HG02610 (cell line): ENCODE results near the gene ZNF438.
"Not testable (repeated sequence)": the region's sequence is repeated elsewhere in the genome, so short reads cannot be mapped to it uniquely, and the experiment has no call there.

Experiments used
- ATAC-seq: cut with Tn5 transposase; IDR thresholded peaks from one replicate; pipeline ENCODE4 v1.9.1; 2021; ENCODE audit warnings: mild to moderate bottlenecking, moderate library complexity; ENCODE audit not compliant: unreplicated experiment

ZNF438 gene, protein sequence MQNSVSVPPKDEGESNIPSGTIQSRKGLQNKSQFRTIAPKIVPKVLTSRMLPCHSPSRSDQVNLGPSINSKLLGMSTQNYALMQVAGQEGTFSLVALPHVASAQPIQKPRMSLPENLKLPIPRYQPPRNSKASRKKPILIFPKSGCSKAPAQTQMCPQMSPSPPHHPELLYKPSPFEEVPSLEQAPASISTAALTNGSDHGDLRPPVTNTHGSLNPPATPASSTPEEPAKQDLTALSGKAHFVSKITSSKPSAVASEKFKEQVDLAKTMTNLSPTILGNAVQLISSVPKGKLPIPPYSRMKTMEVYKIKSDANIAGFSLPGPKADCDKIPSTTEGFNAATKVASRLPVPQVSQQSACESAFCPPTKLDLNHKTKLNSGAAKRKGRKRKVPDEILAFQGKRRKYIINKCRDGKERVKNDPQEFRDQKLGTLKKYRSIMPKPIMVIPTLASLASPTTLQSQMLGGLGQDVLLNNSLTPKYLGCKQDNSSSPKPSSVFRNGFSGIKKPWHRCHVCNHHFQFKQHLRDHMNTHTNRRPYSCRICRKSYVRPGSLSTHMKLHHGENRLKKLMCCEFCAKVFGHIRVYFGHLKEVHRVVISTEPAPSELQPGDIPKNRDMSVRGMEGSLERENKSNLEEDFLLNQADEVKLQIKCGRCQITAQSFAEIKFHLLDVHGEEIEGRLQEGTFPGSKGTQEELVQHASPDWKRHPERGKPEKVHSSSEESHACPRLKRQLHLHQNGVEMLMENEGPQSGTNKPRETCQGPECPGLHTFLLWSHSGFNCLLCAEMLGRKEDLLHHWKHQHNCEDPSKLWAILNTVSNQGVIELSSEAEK

DNA sequence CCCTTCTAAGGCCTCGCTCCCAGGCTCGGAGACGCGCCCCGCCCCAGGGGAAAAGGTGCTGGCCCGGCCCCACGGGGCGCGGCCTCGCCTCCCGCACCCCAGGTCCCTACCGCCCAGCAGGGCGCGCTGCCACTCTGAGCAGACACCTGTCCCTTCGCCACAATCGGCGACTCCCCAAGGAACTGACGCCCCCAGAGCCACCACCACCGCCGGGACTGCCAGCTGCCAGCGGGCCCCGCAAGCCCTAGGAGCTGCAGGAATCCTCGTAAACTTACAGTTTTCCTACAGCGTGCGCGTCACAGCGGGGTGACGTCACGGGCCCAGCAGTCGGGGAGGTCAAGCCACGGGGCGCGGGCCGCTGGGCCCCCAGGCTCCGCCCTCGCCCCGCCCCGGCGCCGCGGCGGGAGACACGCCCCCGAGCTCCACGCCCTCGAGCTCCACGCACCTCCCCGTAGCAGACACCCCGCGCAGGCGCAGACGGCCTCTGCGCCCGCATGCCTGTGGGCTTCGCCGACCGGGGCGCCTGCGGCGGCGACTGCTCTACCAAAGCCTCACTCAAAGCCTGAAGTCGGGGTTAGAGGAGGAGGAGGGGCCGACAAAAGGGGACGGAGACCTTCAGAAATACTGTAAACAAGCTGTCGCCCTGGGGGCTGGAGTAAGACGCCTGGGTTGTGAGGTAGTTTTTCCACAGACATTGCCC, at the start of gene ZNF438:
ZNF438 (minus strand) TSS at position 308 of the 700 bp plus-strand sequence. CDS start 154,831 bp downstream, outside the sequence.
- ATAC-seq, result peak; percentile 90

DNA sequence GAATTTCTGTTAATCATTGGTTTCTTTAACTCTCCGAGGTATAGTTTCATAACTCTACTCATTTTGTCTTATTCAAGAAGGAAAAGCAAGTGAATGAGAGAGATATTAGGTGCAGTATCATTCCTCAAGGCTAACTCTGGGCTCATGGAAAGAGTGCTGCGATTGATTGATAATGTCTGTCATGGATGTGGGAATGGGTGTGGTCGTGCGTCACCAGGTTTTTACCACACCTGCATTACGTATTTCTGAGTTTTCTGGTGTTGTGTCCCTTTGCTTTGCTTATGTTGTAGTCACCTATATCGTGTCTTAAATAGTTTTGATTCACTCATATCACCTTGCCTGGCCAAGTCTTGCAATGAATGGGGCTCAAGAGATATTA, 44.9 kb upstream of the ZNF438 start:
- ATAC-seq, result no peak

DNA sequence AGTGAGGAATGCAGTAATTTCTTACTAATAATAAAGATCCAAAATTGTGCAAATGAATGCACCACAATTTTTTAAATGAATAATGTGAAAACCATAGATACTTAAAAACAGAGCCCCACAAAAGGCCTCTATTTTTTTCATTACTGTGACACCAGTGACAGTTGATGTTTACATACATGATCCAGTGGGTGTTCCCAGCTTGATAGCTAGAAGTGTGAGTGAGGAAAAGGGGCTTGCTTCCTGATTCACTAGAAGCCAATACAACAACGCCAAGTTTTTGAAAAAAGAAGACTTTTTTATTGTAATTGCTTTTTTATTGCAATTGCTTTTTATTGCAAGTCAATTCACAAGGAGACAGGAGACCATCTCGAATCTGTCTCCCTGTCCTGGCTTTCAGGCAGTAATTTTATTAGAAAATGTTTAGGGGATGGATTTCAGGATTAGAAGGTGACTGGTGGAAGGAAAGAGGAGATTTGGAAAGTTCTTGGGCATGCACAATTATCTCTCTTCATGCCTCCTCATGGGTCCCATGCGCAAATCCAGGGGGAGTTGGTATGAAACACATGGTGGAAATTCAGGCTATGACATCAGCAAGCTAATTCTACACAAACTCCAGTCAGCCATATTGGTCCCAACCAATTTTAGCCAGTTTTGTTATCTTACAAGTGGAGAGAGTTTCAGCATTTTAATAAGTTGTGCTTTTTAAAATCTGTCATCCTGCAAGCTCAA, 44.4 kb upstream of the ZNF438 start:
- no peak for ATAC-seq

DNA sequence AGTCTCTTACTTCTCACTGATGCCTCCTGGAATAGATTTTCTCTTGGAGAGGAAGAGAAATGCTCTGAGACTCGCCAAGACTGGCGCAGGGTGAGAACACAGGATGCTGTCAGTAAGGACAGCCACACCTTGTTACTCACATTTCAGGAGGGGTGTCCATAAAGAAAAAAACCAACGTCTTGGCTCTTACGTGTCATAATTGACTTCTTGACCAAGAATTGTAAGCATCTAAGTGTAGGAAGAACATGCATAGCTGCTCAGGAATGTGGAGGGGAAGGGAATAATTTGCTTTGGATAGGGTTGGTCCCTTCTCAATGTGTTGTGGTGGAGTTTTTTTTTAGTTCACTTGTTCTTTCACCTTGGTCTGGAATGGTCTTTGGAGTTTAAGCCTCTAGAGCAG, 43.8 kb upstream of the ZNF438 start:
- no peak for ATAC-seq

DNA sequence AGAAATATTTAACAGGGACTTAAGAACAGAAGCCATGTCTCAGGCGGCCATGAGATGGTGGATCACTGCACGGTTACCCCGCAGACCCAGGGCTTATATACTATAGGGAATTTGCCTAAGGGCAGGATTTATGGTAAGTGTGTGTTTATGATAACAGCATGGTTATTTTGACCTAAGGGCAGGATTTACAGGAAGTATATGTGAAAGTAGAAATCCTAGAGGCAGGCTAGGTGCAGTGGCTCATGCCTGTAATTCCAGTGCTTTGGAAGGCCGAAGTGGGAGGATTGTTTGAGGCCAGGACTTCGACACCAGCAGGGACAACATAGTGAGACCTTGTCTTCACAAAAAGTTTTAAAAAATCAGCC, 43.0 kb upstream of the ZNF438 start:
- ATAC-seq, result no peak

GRCh38 chr10:31073996-31074721, 42.5 kb upstream of the ZNF438 start:
- ATAC-seq, result no peak

- no peak for ATAC-seq
Measured at GRCh38 chr10:31073211-31073610, 41.5 kb upstream of the ZNF438 start.

DNA sequence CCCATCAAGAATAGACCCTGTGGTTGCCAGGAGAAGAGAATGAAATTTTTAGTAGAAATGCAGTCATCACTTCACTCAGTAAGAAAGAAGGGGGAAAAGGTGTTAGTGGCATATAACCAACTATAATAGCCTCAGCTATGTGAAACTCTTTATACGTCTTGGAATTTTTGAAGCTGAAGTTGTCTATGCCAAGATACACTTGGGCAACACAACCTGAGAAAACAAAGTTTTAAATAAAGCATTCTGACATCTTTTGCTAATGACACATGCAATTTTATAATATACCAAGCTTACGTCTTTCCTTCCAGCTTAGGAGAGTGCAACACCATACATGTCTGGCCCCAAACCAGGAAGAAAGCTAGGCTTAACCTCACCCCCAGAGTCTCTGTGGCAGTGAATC, 40.8 kb upstream of the ZNF438 start:
- ATAC-seq, result no peak

DNA sequence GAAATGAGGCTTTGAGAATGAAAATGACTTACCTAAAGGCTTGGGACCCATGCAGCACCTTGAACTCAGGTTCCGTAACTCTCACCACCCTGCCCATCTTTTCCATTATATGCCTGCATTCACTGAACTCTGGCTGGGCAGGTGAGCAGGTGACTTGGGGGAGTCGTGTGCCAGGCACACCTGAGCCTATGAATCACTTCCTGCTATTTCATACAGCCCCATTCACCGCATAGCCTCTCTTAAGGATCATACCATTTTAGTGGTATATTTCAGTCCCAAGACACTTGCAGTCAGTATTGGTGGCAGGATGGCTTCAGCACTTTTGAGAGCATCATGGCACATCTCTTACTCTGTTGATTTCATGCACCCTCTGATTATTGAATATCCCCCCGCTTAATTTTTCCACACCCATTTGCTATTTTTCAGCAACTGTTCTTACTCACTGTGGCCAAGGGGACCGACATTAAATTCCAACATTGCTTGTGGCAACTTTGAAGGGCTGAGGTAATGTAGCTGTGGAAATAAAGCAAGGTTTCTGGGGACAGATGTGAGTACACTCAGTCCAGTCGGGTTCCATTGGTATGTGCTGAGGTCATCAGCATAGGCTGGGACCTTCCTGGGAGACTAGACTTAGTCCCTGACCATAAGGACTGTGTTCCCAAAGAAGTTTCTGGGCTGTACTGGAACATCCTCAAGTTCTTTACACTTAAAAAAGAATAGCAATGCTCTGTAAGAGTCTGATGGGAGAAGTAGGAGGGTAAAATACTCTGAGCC, 39.8 kb upstream of the ZNF438 start:
- no peak for ATAC-seq

- ATAC-seq, result no peak
Measured at GRCh38 chr10:31070691-31071090, 39.0 kb upstream of the ZNF438 start.

- no peak for ATAC-seq
Measured at GRCh38 chr10:31070025-31070424, 38.4 kb upstream of the ZNF438 start.

GRCh38 chr10:31069411-31069810, 37.7 kb upstream of the ZNF438 start:
- no peak for ATAC-seq

- no peak for ATAC-seq
Measured at GRCh38 chr10:31064348-31064747, 32.7 kb upstream of the ZNF438 start.

- no peak for ATAC-seq
Measured at GRCh38 chr10:31063841-31064240, 32.2 kb upstream of the ZNF438 start.

- ATAC-seq, result no peak
Measured at GRCh38 chr10:31062856-31063255, 31.2 kb upstream of the ZNF438 start.

DNA sequence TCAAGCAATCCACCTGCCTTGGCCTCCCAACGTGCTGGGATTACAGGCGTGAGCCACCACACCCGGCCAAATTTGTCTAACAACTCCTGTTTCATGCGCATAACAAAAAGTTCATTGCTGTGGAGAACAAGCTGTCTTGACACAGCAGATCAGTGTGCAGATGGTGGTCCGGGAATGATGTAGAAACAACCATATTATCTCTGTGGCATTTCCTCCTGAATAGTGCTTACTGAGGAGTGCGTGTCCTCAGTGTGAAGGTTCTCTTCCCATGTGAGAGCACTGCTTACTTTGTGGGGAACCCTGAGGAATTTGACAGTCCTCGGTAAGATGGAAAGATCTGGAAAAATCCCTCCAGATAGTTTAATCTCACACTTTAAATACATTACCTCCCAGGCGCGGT, 30.3 kb upstream of the ZNF438 start:
- no peak for ATAC-seq

DNA sequence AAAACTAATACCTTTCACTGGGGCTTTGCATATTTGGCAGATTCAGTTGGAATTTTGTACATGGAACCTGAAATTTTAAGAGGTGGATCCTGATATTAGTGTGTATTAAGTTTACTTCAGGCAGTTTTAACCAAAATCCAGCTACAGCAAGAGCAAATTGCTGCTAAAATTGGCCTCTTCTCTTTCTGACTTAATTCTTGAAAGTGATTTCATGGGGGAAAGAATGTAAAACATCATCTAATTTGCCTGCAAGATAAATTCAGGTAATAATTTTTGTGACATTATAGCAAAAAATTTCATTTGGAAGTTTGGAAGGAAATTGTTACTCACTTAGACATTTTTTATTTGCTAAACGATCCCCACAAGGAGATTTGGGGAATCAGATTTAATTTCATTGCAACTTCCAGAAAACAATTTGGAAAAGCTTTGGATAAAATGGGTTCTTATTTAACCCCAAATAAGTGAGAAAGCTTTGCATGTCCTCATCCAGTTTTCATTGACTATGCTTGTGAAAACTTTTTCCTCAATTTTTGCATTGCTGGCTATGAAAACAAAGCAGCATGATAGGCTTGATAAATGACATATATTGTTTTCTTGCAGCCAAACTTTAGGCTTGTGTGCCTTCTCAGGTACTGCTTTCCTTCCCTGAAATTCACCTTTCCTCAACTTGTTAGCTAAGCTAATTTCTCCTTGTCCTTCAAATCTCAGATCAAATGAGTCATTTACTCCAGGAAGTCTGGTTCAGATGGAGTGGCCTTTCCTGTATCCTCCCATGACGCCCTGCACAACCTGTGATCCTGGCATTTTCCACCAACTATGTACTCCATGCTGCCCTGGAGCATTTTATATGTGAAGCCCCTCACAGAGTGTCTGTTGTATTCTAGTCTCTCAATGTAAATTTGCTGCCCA, 27.4 kb upstream of the ZNF438 start:
- ATAC-seq, result no peak

DNA sequence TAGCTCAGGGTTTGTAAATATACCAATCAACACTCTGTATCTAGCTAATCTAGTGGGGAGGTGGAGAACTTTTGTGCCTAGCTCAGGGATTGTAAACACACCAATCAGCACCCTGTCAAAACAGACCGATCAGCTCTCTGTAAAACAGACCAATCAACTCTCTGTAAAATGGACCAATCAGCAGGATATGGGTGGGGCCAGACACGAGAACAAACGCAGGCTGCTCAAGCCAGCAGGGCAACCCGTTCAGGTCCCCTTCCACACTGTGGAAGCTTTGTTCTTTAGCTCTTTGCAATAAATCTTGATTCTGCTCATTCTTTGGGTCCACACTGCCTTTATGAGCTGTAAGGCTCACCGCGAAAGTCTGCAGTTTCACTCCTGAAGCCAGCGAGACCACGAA, 25.0 kb upstream of the ZNF438 start:
- not testable (repeated sequence) for ATAC-seq
